DOHH2 (cell line): ENCODE results near the gene EIF4A3.

Experiments
- H3F3A ChIP-seq: fragments of 200-600 bp; sonication (generic), shearing (Covaris generic); 2 replicates; pipeline ENCODE4 v1.6.0; 2016; ENCODE audit warnings: antibody characterized with exemption, mild to moderate bottlenecking; ENCODE audit not compliant: control insufficient read depth, insufficient read depth
- H3K27ac ChIP-seq: fragments of 200-600 bp; sonication (generic); 2 replicates; pipeline ENCODE4 v1.5.1; 2014; ENCODE audit warnings: low read depth, mild to moderate bottlenecking, low read length, moderate library complexity
- H3K27me3 ChIP-seq: fragments of 200-600 bp; sonication (generic); 2 replicates; pipeline ENCODE4 v1.6.1; 2014; ENCODE audit warnings: mild to moderate bottlenecking, low read length, mixed read lengths; ENCODE audit not compliant: control insufficient read depth
- H3K36me3 ChIP-seq: fragments of 200-600 bp; sonication (generic); 2 replicates; pipeline ENCODE4 v1.6.1; 2014; ENCODE audit warnings: mild to moderate bottlenecking, low read length, moderate library complexity, mixed read lengths; ENCODE audit not compliant: control insufficient read depth
- H3K4me1 ChIP-seq: fragments of 200-600 bp; sonication (generic); 2 replicates; pipeline ENCODE4 v1.6.1; 2014; ENCODE audit warnings: mild to moderate bottlenecking, low read length, mixed read lengths; ENCODE audit not compliant: control insufficient read depth
- H3K4me2 ChIP-seq: fragments of 200-600 bp; sonication (generic); 2 replicates; pipeline ENCODE4 v1.6.0; 2014; ENCODE audit warnings: mild to moderate bottlenecking, low read length, moderate library complexity
- H3K4me3 ChIP-seq: fragments of 200-600 bp; sonication (generic); 2 replicates; pipeline ENCODE4 v1.5.1; 2014; ENCODE audit warnings: mild to moderate bottlenecking, low read length, mixed read lengths
- H3K79me2 ChIP-seq: fragments of 200-600 bp; sonication (generic); 2 replicates; pipeline ENCODE4 v1.6.1; 2014; ENCODE audit warnings: mild to moderate bottlenecking, low read length, mixed read lengths; ENCODE audit not compliant: control insufficient read depth
- H3K9me2 ChIP-seq: fragments of 200-600 bp; sonication (generic); replicated peaks from 2 replicates; pipeline ENCODE4 v1.6.1; 2014; ENCODE audit warnings: mild to moderate bottlenecking, low read length, mixed read lengths; ENCODE audit not compliant: control insufficient read depth
- H3K9me3 ChIP-seq: fragments of 200-600 bp; sonication (generic); 2 replicates; pipeline ENCODE4 v1.6.1; 2014; ENCODE audit warnings: antibody characterized with exemption, low read length, mixed read lengths; ENCODE audit not compliant: control insufficient read depth, insufficient read depth
- H4K20me1 ChIP-seq: fragments of 200-600 bp; sonication (generic); 2 replicates; pipeline ENCODE4 v1.6.0; 2014; ENCODE audit warnings: low read depth, mild to moderate bottlenecking, antibody characterized with exemption, low read length, moderate library complexity; ENCODE audit not compliant: control insufficient read depth, insufficient read depth
- EZH2phosphoT487 ChIP-seq: fragments of 200-600 bp; sonication (generic); IDR thresholded peaks from 2 replicates; pipeline ENCODE4 v1.6.1; 2017; ENCODE audit warnings: borderline replicate concordance, mild to moderate bottlenecking, antibody characterized with exemption, low read length, moderate library complexity, mixed read lengths
- TF ChIP-seq, protein P1 (sequence below): fragments of 200-600 bp; sonication (generic); IDR thresholded peaks from one replicate; pipeline ENCODE4 v1.5.1; 2014; ENCODE audit warnings: antibody characterized with exemption, mild to moderate bottlenecking, low read depth, low read length; ENCODE audit not compliant: poor library complexity, severe bottlenecking

Gene EIF4A3

GRCh38 chr17:80133626-80133970, 13.3 kb downstream of the EIF4A3 start:
- Histone ChIP-seq H3K4me2 (no peak overlapping the region), H3K4me3 (no peak overlapping the region), H3K4me1 (no peaks in the 10 kb centered on the region), H3K27me3 (peaks cover 6% of the 10 kb centered on the region; the same call in 1 of the 2 replicates), H4K20me1 (no peaks in the 10 kb centered on the region; the same call in 1 of the 2 replicates), H3K79me2 (no peaks in the 10 kb centered on the region), H3K9me3 (no peaks in the 10 kb centered on the region), H3K36me3 (peaks cover 57% of the 10 kb centered on the region), H3K27ac (no peak overlapping the region), H3K9me2 (no peaks in the 10 kb centered on the region), H3F3A (peaks cover 12% of the 10 kb centered on the region)
- no peak for TF ChIP-seq EZH2phosphoT487
- TF ChIP-seq, protein P1, sequence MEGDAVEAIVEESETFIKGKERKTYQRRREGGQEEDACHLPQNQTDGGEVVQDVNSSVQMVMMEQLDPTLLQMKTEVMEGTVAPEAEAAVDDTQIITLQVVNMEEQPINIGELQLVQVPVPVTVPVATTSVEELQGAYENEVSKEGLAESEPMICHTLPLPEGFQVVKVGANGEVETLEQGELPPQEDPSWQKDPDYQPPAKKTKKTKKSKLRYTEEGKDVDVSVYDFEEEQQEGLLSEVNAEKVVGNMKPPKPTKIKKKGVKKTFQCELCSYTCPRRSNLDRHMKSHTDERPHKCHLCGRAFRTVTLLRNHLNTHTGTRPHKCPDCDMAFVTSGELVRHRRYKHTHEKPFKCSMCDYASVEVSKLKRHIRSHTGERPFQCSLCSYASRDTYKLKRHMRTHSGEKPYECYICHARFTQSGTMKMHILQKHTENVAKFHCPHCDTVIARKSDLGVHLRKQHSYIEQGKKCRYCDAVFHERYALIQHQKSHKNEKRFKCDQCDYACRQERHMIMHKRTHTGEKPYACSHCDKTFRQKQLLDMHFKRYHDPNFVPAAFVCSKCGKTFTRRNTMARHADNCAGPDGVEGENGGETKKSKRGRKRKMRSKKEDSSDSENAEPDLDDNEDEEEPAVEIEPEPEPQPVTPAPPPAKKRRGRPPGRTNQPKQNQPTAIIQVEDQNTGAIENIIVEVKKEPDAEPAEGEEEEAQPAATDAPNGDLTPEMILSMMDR = no peak

- H3K27me3 ChIP-seq = peaks cover 6% of the 10 kb centered on the region; the same call in 1 of the 2 replicates
- no peak overlapping the region for H3K4me3 ChIP-seq
- no peaks in the 10 kb centered on the region for H3K9me3 ChIP-seq
- H4K20me1 ChIP-seq = no peaks in the 10 kb centered on the region; the same call in 1 of the 2 replicates
- TF ChIP-seq, protein P1 = no peak
- TF ChIP-seq EZH2phosphoT487 = no peak
- H3K9me2 ChIP-seq = no peaks in the 10 kb centered on the region
- H3K79me2 ChIP-seq = no peaks in the 10 kb centered on the region
- no peaks in the 10 kb centered on the region for H3K4me1 ChIP-seq
- no peak overlapping the region for H3K4me2 ChIP-seq
- peaks cover 52% of the 10 kb centered on the region for H3K36me3 ChIP-seq
- peaks cover 12% of the 10 kb centered on the region for H3F3A ChIP-seq
- H3K27ac ChIP-seq = no peak overlapping the region
These were observed 13.9 kb downstream of the EIF4A3 start for GRCh38 chr17:80132906-80133625.

- peaks cover 31% of the 10 kb centered on the region for H3K36me3 ChIP-seq
- no peaks in the 10 kb centered on the region for H3K9me2 ChIP-seq
- TF ChIP-seq, protein P1 = no peak
- no peak for TF ChIP-seq EZH2phosphoT487
- H4K20me1 ChIP-seq = no peaks in the 10 kb centered on the region; the same call in 1 of the 2 replicates
- peaks cover 11% of the 10 kb centered on the region; the same call in 1 of the 2 replicates for H3K27me3 ChIP-seq
- no peaks in the 10 kb centered on the region for H3K9me3 ChIP-seq
- H3K4me1 ChIP-seq = no peaks in the 10 kb centered on the region
- peaks cover 12% of the 10 kb centered on the region for H3F3A ChIP-seq
- H3K79me2 ChIP-seq = no peaks in the 10 kb centered on the region
- no peak overlapping the region for H3K27ac ChIP-seq
- H3K4me3 ChIP-seq = no peak overlapping the region
- H3K4me2 ChIP-seq = no peak overlapping the region
These were observed 15.9 kb downstream of the EIF4A3 start for GRCh38 chr17:80130992-80131391.
